HG03025 (cell line): ENCODE measurements around the gene CDHR2.

ENCODE experiments used
- ATAC-seq: cut with Tn5 transposase; IDR thresholded peaks from one replicate; pipeline ENCODE4 v1.9.1; 2021; ENCODE audit warnings: mild to moderate bottlenecking, moderate library complexity; ENCODE audit not compliant: unreplicated experiment, low FRiP score

CDHR2 gene

DNA sequence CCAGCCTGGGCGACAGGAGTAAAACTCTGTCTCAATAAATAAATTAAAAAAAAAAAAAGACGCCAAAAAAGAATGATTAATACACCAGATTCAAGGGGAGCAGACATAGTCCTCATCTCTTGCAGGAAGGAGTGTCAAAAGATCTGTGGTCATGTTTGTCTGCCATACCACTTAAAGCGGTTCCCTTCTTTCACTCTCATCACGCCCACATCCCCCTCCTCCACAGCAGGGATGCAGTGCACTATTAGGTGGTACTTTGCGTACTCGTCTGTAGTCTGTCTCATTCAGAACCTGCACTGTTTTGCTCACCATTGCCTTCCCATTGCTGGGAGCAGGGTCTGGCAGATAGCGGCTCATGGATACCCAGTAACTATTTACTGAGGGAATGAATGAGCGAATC is 11.2 kb downstream of the CDHR2 start:
- no peak for ATAC-seq

DNA sequence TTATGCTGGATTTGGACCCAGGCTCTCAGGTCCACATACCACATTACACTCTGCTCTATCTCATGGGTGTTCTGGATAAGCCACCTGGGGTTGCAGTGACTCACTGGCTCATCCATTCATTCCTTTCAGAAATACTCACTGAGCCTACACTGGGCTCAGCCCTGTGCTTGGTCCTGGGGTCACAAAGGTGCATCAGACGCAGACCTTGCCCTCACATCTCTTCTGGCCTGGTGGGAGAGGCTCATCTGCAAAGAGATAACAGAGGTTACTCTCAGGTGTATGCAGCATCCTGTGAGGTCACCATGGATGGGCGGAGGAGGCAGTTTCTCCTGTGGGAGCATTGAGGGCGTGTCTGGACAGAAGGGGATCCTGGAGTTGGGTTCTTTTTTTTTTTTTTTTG is 12.1 kb downstream of the CDHR2 start:
- ATAC-seq = no peak

DNA sequence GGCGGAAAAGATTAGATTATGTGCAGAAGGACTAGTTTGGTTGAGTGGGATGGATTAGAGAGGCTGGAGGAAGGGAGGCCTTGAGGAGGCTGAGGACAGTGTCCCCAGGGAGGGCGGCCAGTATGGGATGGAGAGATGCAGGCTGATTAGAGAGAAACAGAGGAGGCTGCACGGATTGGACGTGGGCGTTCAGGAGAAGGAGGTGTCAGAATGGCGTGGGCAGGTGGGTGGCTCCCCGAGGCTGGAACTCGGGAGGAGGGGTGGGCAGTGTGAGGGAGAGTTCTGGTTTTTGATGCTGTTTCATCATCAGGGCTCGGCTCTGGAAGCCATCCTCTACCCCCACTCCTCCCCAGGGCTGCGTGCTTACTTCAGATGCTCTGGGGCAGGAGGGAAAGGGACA is 13.0 kb downstream of the CDHR2 start:
- ATAC-seq = no peak

DNA sequence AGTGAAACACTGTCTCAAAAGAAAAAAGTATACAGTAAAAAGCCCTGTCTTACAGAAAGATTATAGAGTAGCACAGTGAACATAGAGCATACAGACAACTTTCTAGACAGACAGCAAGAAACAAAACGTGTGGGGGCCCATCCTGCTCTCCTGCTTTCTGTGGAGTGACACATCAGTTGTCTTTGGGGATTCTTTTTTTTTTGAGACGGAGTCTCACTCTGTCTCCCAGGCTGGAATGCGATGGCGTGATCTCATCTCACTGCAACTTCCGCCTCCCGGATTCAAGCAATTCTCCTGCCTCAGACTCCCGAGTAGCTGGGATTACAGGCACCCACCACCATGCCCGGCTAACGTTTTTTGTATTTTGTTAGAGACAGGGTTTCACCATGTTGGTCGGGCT is 14.9 kb downstream of the CDHR2 start:
- ATAC-seq = no peak

DNA sequence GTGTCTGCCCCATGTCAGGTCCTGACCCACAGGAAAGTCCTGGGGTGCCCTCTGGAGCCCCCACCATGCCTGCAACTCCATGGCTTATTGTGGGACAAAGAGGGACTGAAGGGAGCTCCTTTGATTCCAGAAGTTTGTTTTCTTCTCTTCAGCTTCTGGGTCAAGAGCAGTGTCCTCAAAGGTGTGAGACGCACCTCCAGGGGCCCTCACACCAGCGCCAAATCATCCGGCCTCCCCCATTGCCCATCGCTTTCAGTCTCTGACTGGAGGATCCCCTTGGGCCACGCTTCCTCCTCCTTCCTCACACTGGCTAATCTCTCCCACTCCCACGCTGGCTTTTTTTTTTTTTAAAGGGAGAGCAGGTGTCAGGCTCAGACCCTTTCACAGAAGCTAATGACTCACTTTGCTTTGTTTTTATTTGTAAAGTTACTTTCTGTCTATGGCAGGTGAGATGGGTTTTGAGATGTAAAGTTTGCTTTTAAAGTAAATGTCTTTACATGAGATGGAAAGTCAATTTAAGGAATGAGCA is 16.7 kb downstream of the CDHR2 start:
- no peak for ATAC-seq

DNA sequence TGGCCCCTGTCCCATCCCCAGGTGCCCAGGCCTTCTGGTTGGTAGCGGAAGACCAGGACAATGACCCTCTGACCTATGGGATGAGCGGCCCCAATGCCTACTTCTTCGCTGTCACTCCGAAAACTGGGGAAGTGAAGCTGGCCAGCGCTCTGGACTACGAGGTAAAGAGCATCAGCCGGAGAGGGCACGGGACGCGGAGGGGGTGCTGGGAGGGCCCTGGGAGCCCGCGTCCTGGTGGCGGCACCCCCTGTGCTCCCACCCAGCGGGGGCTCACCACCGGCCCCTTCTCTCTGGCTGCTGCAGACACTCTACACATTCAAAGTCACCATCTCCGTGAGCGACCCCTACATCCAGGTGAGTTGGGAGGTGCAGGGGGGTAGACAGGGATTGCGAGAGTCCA is 19.5 kb downstream of the CDHR2 start:
- no peak for ATAC-seq

DNA sequence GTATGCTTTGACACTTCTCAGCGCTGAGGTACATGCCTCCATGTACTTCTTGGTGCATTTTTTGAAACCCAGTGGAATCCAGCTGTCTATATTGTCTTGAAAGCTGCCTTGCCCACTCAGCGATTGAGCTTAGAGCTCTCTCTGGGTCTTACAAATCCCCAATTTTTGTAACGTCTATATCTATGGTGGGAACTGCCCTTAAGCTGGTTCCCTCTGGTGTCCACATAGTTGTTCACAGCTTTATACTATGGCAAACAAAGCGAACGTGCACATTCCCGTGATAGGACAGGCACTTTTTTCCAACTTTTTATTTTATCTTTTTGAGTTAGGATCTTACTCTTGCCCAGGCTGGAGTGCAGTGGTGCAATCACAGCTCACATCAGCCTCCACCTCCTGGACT is 20.9 kb downstream of the CDHR2 start:
- no peak for ATAC-seq

DNA sequence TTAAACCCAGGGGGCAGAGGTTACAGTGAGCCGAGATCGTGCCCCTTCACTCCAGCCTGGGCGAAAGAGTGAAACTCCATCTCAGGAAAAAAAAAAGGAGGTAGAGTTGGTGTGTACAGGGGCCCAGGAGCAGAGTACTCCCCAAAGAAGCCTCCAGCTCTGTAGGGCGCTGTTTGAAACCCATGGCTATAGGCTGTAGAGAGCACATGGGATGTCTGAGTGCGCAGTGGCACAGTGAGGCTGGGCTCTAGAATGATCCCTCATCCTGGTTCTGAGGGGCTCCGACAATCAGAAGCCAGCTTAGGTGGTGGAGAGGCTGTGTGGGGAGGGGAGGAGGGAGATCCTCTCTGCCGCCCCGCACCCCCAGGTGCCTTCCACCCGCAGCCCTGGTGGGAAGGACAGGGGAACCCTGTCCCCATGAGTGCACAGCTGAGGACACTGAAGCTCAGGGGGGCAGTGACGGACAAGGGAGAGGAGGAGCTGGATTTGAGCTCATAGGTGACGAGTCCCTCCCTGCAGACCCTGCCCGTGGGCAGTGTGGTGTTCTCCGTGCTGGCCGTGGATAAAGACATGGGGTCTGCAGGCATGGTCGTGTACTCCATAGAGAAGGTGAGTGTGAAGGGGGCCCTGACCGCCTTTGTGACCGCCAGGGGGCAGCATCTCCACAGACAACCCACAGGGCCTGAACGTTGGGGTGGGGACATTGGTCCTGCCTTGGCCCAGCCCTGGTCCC is 24.6 kb downstream of the CDHR2 start:
- no peak for ATAC-seq

DNA sequence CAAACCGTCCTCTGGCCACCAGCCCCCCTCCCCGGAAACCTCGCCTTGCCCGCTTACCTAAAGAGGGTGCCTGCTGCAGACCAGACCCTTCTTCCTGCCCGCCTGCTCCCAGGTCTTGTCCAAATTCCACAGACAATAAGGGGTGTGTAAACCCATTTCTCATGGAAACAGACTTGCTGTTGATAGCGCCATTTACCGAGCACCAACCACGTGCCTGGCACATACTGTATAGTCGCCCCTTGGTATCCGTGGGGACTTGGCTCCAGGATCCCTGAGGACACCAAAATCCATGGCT is 25.1 kb downstream of the CDHR2 start:
- ATAC-seq = no peak

DNA sequence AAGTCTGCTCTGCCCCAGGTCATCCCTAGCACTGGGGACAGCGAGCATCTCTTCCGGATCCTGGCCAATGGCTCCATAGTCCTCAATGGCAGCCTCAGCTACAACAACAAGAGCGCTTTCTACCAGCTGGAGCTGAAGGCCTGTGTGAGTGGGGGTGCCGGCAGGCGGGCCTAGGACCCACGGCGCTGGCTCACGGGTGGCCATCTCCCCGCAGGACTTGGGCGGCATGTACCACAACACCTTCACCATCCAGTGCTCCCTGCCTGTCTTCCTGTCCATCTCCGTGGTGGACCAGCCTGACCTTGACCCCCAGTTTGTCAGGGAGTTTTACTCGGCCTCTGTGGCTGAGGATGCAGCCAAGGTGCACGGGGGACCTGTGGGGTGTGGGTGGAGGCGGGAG is 25.9 kb downstream of the CDHR2 start:
- no peak for ATAC-seq

DNA sequence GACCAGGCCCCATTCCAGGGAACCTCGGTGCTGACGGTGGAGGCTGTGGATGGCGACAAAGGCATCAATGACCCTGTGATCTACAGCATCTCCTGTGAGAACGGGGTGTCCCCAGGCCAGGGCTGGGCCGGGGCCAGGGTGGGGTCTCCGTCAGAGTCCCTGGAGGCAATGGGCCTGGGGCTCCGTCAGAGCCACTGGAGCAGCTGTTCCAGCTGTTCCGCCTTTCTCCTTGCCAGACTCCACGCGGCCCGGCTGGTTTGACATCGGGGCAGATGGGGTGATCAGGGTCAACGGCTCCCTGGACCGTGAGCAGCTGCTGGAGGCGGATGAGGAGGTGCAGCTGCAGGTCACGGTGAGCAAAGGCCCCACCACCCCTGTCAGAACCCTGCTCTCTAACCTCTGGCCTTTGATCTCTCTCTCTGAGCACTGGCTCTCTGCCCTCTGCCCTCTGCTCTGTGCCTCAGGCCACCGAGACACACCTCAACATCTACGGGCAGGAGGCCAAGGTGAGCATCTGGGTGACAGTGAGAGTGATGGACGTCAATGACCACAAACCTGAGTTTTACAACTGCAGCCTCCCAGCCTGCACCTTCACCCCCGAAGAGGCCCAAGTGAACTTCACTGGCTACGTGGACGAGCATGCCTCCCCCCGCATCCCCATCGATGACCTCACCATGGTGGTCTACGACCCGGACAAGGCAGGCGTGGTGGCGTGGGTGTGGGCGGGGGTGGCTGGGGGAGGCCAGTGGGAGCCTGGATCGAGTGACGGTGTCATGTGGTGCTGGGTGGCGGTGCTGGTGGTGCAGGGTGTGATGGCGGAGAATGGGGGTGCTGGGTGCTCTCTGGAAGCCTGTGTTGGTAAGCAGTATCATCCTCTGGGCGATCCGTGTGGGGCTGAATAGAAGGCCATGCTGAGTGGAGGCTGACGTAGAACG is 26.6 kb downstream of the CDHR2 start:
- ATAC-seq = no peak

DNA sequence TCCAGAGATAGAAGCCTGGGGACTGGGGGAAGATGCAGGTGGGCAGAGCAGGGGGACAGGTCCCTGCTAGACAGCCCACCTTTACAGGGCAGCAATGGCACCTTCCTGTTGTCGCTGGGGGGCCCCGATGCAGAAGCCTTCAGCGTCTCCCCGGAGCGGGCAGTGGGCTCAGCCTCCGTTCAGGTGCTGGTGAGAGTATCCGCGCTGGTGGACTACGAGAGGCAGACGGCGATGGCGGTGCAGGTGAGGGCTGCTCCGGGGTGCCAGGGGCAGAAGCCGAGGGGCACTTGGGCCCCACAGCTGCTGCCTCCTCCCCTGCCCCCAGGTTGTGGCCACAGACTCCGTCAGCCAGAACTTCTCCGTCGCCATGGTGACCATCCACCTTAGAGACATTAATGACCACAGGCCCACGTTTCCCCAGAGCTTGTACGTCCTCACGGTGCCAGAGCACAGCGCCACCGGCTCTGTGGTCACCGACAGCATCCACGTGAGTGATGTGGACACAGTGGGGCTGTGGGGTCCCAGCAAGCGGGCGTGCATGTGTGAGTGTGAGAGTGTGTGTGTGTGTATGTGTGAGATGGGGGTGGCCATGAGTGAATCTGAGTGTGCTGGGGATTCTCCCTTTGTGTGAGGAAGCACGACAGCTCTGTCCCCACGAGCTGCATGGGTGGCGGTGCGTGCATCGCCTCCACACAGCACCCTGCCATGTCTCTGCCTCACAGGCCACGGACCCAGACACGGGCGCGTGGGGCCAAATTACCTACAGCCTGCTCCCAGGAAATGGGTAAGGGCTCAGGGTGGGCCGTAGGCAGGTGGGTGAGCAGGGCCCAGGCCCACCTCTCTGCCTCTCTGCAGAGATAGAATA is 28.4 kb downstream of the CDHR2 start:
- no peak for ATAC-seq

DNA sequence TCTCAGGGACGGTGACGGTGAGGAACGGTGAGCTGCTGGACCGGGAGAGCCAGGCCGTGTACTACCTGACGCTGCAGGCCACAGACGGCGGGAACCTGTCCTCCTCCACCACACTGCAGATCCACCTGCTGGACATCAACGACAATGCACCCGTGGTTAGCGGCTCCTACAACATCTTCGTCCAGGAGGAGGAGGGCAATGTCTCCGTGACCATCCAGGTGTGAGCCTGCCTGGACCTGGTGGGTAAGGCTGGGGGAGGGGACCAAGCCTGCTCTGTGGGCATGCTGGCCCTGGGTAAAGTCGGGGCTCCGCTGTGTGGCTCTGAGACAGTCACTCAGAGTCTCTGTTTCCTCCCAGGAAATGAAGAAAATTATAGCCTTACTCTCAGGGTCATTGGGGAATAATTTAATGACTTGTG is 29.3 kb downstream of the CDHR2 start:
- no peak for ATAC-seq

DNA sequence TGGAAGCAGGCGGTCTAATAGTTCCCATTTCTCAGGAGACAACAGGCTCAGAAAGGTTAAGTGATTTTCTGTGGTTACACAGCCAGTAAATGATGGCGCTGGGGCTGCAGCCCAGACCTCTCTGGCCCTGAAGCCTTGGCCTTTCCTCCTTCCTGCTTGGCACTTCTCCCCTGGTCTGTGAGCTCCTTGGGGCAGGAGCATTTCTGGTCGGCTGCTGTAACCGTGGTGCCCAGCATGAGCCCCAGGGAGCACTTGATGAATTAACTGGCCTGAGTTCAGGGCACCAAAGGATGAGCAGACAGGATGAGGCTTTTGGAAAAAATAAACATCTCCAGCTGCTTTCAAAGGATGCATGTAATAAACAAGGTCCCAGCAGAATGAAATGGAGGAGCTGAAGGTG is 30.2 kb downstream of the CDHR2 start:
- no peak for ATAC-seq

DNA sequence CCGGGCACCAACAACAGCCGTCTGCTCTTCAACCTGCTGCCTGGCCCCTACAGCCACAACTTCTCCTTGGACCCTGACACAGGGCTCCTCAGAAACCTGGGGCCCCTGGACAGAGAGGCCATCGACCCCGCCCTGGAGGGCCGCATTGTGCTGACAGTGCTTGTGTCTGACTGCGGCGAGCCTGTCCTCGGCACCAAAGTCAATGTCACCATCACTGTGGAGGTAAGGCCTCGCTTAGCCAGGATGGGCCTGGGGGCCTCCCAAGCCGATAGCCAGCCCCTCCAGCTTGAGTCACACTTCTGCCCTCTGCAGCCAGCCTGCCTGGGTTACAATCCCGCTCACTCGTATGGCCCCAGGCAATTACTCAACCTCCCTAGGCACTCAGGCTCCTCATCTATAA is 32.2 kb downstream of the CDHR2 start:
- no peak for ATAC-seq

DNA sequence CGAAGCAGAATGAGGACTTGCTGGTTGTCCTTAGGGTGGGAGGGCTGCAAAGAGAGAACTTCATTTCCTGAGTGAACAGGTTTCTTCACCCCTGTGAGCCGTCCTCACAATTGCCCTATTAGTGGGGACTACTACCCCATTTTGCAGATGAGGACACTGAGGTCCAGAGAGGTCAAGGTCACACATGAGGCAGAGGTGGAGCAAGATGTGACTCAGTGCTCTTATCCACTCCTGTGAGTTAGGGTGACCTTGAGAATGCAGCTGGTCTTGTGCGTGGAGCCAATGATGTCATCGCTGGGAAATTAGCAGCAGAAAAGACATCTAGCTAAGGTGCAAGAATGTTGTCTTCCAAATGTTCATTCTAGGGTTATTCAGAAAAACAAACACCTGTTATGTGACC is 33.9 kb downstream of the CDHR2 start:
- no peak for ATAC-seq

DNA sequence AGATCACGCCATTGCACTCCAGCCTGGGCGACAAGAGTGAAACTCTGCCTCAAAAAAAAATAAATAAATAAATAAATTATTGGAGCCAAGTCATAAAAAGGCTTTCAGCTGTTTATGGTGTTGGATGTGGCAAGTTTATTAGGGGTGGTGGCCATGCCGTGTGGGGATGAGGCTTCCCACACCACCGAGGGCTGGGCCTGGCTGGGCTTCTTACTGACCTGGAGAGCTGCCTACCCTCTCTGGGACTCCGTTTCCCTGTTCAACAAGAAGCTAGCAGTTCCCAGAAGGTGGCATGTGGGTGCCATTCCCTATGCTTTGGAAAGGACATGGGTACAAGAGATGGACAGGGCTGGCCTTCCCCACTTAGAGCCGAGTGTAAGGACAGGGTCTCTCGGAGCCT is 38.3 kb downstream of the CDHR2 start:
- no peak for ATAC-seq

DNA sequence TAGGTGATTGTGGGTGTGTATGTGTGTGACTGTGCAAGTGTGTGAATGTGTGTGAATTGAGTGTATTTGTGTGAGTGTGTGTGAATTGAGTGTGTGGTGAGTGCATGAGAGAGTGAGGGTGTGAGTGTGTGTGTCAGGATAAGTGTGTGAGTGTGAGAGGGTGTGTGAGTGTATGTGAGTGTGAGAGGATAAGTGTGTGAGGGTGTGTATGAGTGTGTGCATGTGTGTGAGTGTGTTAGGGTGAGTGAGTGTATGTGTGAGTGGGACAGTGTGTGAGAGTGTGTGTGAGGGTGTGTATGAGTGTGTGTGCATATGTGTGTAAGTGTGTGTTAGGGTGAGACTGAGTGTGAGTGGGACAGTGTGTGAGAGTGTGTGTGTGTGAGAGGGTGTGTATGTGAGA is 39.2 kb downstream of the CDHR2 start:
- ATAC-seq = no peak

DNA sequence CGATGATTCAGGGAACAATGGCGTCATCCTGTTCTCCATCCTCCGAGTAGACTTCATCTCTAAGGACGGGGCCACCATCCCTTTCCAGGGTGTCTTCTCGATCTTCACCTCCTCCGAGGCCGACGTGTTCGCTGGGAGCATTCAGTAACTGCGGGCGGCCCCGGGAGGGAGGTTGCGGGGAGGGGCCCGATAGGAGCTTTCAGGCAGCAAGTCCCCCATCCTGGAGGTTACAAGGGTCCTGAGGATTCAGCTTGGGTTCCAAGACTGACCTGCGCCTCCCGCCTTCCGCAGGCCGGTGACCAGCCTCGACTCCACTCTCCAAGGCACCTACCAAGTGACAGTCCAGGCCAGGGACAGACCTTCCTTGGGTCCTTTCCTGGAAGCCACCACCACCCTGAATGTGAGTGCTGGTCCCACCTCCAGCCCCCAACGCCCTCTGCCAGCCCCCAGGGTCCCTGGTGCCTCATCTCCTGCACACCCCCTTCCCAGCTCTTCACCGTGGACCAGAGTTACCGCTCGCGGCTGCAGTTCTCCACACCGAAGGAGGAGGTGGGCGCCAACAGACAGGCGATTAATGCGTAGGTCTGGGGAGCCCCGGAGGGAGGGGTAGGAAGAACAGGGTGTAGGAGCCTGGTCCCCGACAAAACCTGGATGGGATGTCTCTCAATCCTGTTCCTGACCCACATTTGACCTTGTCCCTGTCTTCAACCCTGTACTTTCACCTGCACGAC is 40.1 kb downstream of the CDHR2 start:
- ATAC-seq = no peak

DNA sequence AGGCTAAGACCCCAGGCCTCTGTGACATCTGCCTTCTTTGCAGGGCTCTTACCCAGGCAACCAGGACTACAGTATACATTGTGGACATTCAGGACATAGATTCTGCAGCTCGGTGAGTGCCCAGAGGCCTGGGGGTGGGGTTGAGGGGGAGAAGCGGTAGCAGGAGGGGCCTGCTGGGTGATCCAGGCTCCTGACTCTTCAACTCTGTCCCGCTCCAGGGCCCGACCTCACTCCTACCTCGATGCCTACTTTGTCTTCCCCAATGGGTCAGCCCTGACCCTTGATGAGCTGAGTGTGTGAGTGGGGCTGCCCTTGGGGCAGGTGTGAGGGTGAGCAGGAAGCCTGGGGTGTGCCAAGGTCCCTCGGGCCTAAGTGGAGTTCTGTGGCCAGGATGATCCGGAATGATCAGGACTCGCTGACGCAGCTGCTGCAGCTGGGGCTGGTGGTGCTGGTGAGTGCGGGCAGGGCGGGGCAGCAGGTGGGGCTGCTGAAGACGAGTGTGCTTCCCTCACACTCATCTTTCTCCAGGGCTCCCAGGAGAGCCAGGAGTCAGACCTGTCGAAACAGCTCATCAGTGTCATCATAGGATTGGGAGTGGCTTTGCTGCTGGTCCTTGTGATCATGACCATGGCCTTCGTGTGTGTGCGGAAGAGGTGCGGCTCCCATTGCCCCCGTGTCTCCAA is 41.0 kb downstream of the CDHR2 start:
- ATAC-seq = no peak
